GM23248 (cell line): ENCODE measurements around the gene ACBD7. TPM values are rescaled to one million over a fixed set of nuclear protein-coding genes. Genes with fewer than 3 reads are reported as not detected.

Source experiments
- DNase-seq: peaks from one replicate; pipeline ENCODE4 v3.0.0-alpha.2; 2015
- H2AFZ ChIP-seq: fragments of 200-600 bp; sonication (generic); 2 replicates; pipeline ENCODE4 v1.6.1; 2016; ENCODE audit warnings: antibody characterized with exemption
- H3F3A ChIP-seq: fragments of 200-600 bp; sonication (generic); 2 replicates; pipeline ENCODE4 v1.6.1; 2016; ENCODE audit warnings: mild to moderate bottlenecking, antibody characterized with exemption, mixed run types; ENCODE audit not compliant: insufficient read depth
- H3K27ac ChIP-seq: fragments of 200-600 bp; sonication (generic); 2 replicates; pipeline ENCODE4 v1.5.1; 2016; ENCODE audit warnings: mild to moderate bottlenecking
- H3K27me3 ChIP-seq: fragments of 200-600 bp; sonication (generic); replicated peaks from 2 replicates; pipeline ENCODE4 v1.6.1; 2016; ENCODE audit warnings: mild to moderate bottlenecking; ENCODE audit not compliant: insufficient read depth
- H3K36me3 ChIP-seq: fragments of 200-600 bp; sonication (generic); 2 replicates; pipeline ENCODE4 v1.6.1; 2016; ENCODE audit warnings: low read depth, mild to moderate bottlenecking
- H3K4me1 ChIP-seq: fragments of 200-600 bp; sonication (generic); 2 replicates; pipeline ENCODE4 v1.6.1; 2016; ENCODE audit warnings: mild to moderate bottlenecking; ENCODE audit not compliant: insufficient read depth
- H3K4me2 ChIP-seq: fragments of 200-600 bp; sonication (generic); one replicate; pipeline ENCODE4 v1.6.1; 2016; ENCODE audit warnings: mild to moderate bottlenecking; ENCODE audit not compliant: unreplicated experiment
- H3K4me3 ChIP-seq: fragments of 200-600 bp; sonication (generic); 2 replicates; pipeline ENCODE4 v1.5.1; 2016; ENCODE audit warnings: mild to moderate bottlenecking
- H3K79me2 ChIP-seq: fragments of 200-600 bp; sonication (generic); 2 replicates; pipeline ENCODE4 v1.6.1; 2016; ENCODE audit warnings: mild to moderate bottlenecking; ENCODE audit not compliant: insufficient read depth
- H3K9ac ChIP-seq: fragments of 200-600 bp; sonication (generic); 2 replicates; pipeline ENCODE4 v1.6.1; 2016; ENCODE audit warnings: mild to moderate bottlenecking
- H3K9me2 ChIP-seq: fragments of 200-600 bp; sonication (generic); 2 replicates; pipeline ENCODE4 v1.6.1; 2016; ENCODE audit warnings: mixed run types, mild to moderate bottlenecking, moderate library complexity; ENCODE audit not compliant: insufficient read depth
- H3K9me3 ChIP-seq: fragments of 200-600 bp; sonication (generic); one replicate; pipeline ENCODE4 v1.6.1; 2017; ENCODE audit warnings: low read depth
- H4K20me1 ChIP-seq: fragments of 200-600 bp; sonication (generic); 2 replicates; pipeline ENCODE4 v1.6.0; 2016; ENCODE audit not compliant: insufficient read depth
- EZH2 ChIP-seq: fragments of 200-600 bp; sonication (generic); IDR thresholded peaks from 2 replicates; pipeline ENCODE4 v1.6.1; 2018; ENCODE audit warnings: antibody characterized with exemption, mild to moderate bottlenecking; ENCODE audit not compliant: insufficient read depth, poor library complexity, severe bottlenecking
- EZH2phosphoT487 ChIP-seq: fragments of 200-600 bp; sonication (generic); IDR thresholded peaks from 2 replicates; pipeline ENCODE4 v1.6.1; 2018; ENCODE audit warnings: antibody characterized with exemption, moderate library complexity, mild to moderate bottlenecking, low read depth; ENCODE audit not compliant: insufficient read depth
- WGBS, 2 experiments: methylation state at CpG; one replicate each; pipeline ENCODE4 v1.1.6; 2015 to 2017; ENCODE audit warnings: low lambda C conversion rate in 2 of 2, low coverage in 1 of 2; ENCODE audit errors: missing lambda C conversion rate in 2 of 2; 5-methylcytosine and 5-hydroxymethylcytosine counted together
- in situ Hi-C: fragments of 300-500 bp; cut with MboI; formaldehyde crosslinking; loops from 2 replicates; pipeline ENCODE4 v1.15.0; 2020
- polyA plus RNA-seq: library from polyadenylated mRNA; unstranded; fragments of >200 nt; fragmentation: Nextera tagmentation; extraction: Ambion mirVana; gene quantifications from 2 replicates; pipeline ENCODE4 v1.2.1, GENCODE V29; 2016
- total RNA-seq: library from RNA; depleted of rRNA; stranded (reverse); fragments of >200 nt; shearing (Covaris generic); gene quantifications from 2 replicates; pipeline ENCODE4 v1.2.3, GENCODE V29; 2014; rRNA removed

ACBD7 gene
- 0.11 and 0.13 TPM in 2 replicates for total RNA-seq
- not detected in 2 replicates for polyA plus RNA-seq

- H4K20me1 ChIP-seq, result no peaks in the 10 kb centered on the region
- 5 to 6% methylated on average over 57 to 62 of the region's 63 CpGs for WGBS, 2 experiments
- no peak within 1 kb of the TSS for H3K27ac ChIP-seq
- TF ChIP-seq EZH2phosphoT487 (no peak), EZH2 (no peak)
- peaks cover 11% of the 10 kb centered on the region; the same call in 1 of the 2 replicates for H3F3A ChIP-seq
- peak within 1 kb of the TSS; percentile 75 for H3K4me3 ChIP-seq
- 0 out of 2 replicates have a peak, but pooled peaks cover 5% of the 10 kb centered on the region for H3K4me1 ChIP-seq
- H3K9ac ChIP-seq, result no peak within 1 kb of the TSS
- no peaks in the 10 kb centered on the region for H3K27me3 ChIP-seq
- H2AFZ ChIP-seq, result peak within 1 kb of the TSS; percentile 92
- H3K4me2 ChIP-seq, result peak within 1 kb of the TSS; percentile 77
- in situ Hi-C loops, result no loop called here
- H3K36me3 ChIP-seq, result no peaks in the 10 kb centered on the region
- H3K9me3 ChIP-seq, result no peaks in the 10 kb centered on the region
- H3K9me2 ChIP-seq, result no peaks in the 10 kb centered on the region
- DNase-seq, result peak; percentile 91
- H3K79me2 ChIP-seq, result no peaks in the 10 kb centered on the region
Observed at GRCh38 chr10:15088428-15089261, at the start of gene ACBD7. ACBD7 (minus strand) TSS chr10:15088776; CDS start chr10:15088728, 48 bp downstream.

DNA sequence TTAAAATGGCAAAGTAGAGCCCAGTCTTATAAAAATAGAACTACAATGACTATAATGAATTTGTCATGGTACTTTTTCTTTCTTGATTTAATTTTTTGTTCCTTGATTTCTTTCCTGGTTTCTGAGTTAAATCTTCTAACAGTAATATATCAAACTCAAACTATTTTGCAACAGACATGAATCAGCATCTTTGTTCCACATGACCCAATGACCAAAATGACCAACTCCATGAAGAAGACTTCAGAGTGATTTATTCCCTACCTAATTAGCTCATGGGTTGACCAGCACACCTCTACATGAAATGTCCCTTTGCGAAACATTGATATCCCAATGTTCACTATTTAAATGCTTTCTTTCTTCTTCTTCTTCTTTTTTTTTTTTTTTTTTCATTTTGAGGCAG is 49.1 kb upstream of the ACBD7 start:
- no peak overlapping the region for H3K4me2 ChIP-seq
- 0 out of 2 replicates have a peak, but pooled peaks cover 4% of the 10 kb centered on the region for H3K4me1 ChIP-seq
- WGBS, 2 experiments, result 97 to 100% methylated on average over 1 of the region's 1 CpG
- H3K9me2 ChIP-seq, result no peaks in the 10 kb centered on the region
- peaks cover 38% of the 10 kb centered on the region; the same call in 1 of the 2 replicates for H3K36me3 ChIP-seq
- H3K4me3 ChIP-seq, result no peak overlapping the region
- H3K9ac ChIP-seq, result no peak overlapping the region
- H3K9me3 ChIP-seq, result no peaks in the 10 kb centered on the region
- H3K27ac ChIP-seq, result no peak overlapping the region
- DNase-seq, result peak; percentile 30
- H3F3A ChIP-seq, result no peaks in the 10 kb centered on the region
- in situ Hi-C loops, result no loop called here
- no peak for TF ChIP-seq EZH2phosphoT487
- no peak for TF ChIP-seq EZH2
- peaks cover 23% of the 10 kb centered on the region for H3K79me2 ChIP-seq
- H3K27me3 ChIP-seq, result no peaks in the 10 kb centered on the region
- no peak overlapping the region for H2AFZ ChIP-seq
- no peaks in the 10 kb centered on the region; the same call in 1 of the 2 replicates for H4K20me1 ChIP-seq

DNA sequence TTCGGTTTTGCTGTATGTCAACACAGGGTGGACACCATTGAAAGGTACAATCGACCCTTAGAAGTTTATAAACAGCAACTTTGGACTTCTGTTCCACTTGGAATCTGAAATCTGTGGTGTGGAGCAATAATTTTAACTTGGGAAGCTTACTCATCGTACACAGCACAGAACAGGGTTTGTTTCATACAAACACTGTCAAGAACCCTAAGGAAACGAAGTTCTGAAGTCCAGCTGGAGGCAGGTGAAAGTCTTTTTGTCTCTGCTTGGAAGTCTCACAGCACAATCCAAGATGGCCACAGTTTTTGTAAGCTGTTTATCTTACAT is 48.4 kb upstream of the ACBD7 start:
- 87 to 89% methylated on average over 4 of the region's 4 CpGs for WGBS, 2 experiments
- H3K9ac ChIP-seq, result no peak overlapping the region
- no peaks in the 10 kb centered on the region; the same call in 1 of the 2 replicates for H4K20me1 ChIP-seq
- H3K27ac ChIP-seq, result no peak overlapping the region
- TF ChIP-seq EZH2phosphoT487 (no peak), EZH2 (no peak)
- H3K4me2 ChIP-seq, result no peak overlapping the region
- H3K9me2 ChIP-seq, result no peaks in the 10 kb centered on the region
- H3K9me3 ChIP-seq, result no peaks in the 10 kb centered on the region
- no peaks in the 10 kb centered on the region for H3K27me3 ChIP-seq
- no peak for DNase-seq
- no peak overlapping the region for H2AFZ ChIP-seq
- in situ Hi-C loops, result no loop called here
- no peak overlapping the region for H3K4me3 ChIP-seq
- peaks cover 40% of the 10 kb centered on the region; the same call in 1 of the 2 replicates for H3K36me3 ChIP-seq
- no peaks in the 10 kb centered on the region for H3F3A ChIP-seq
- peaks cover 16% of the 10 kb centered on the region for H3K79me2 ChIP-seq
- 0 out of 2 replicates have a peak, but pooled peaks cover 4% of the 10 kb centered on the region for H3K4me1 ChIP-seq

DNA sequence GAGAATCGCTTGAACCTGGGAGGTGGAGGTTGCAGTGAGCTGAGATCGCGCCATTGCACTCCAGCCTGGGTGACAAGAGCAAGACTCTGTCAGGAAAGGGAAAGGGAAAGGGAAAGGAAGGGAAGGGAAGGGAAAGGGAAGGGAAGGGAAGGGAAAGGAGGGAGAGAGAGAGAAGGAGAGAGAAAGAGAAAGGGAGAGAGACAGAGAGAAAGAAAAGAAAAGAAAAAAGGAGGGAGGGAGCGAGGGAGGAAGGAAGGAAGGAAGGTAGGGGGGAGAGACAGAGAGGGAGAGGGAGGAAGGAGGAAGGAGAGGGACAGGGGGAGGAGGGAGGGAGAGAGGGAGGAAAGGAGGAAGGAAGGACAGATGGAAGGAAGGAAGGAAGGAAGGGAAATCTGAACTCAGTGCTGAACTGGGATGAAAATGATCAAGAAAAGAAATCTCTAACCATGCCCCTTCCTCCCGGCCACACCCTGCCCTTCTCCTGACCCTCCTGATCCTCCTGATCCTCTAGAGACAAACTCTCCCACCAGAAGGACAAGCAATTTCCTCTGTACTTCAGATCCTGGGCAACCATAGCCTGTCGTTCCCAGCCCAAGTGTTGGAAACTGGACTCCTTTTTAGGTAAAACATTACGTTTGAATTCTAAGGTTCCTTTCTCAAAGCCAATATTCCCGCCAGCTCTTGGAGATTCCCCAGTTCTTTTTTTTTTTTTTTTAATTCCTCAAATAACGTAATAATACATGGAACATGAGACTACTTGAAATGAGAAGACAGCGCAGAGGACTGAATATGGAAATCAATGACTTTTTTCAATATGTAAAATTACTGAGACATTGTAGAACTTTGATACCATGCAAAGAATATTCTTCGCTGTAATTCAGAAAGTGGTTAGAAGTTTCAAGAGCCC is 47.8 kb upstream of the ACBD7 start:
- peaks cover 46% of the 10 kb centered on the region for H3K36me3 ChIP-seq
- no peak overlapping the region for H2AFZ ChIP-seq
- no peak overlapping the region for H3K27ac ChIP-seq
- 93 to 94% methylated on average over 11 of the region's 11 CpGs for WGBS, 2 experiments
- no peaks in the 10 kb centered on the region for H3K27me3 ChIP-seq
- TF ChIP-seq EZH2 (no peak), EZH2phosphoT487 (no peak)
- H3K9ac ChIP-seq, result no peak overlapping the region
- DNase-seq, result no peak
- in situ Hi-C loops, result no loop called here
- no peaks in the 10 kb centered on the region for H3F3A ChIP-seq
- H4K20me1 ChIP-seq, result no peaks in the 10 kb centered on the region; the same call in 1 of the 2 replicates
- H3K4me2 ChIP-seq, result no peak overlapping the region
- no peaks in the 10 kb centered on the region for H3K9me3 ChIP-seq
- H3K79me2 ChIP-seq, result peaks cover 10% of the 10 kb centered on the region
- no peaks in the 10 kb centered on the region for H3K9me2 ChIP-seq
- 0 out of 2 replicates have a peak, but pooled peaks cover 4% of the 10 kb centered on the region for H3K4me1 ChIP-seq
- no peak overlapping the region for H3K4me3 ChIP-seq
